Ishikawa (cell line): ENCODE data around the gene NUCB1.

ENCODE experiments used
- CEBPB ChIP-seq: IDR thresholded peaks from 2 replicates; pipeline ENCODE4 v1.6.1; 2012
- CREB1 ChIP-seq: IDR thresholded peaks from 2 replicates; pipeline ENCODE4 v1.6.1; 2012; ENCODE audit warnings: low read depth
- EGR1 ChIP-seq: IDR thresholded peaks from 2 replicates; pipeline ENCODE4 v1.6.1; 2012
- EP300 ChIP-seq: IDR thresholded peaks from 2 replicates; pipeline ENCODE4 v1.6.1; 2012; ENCODE audit warnings: borderline replicate concordance
- FOXM1 ChIP-seq: IDR thresholded peaks from 2 replicates; pipeline ENCODE4 v1.6.1; 2012; ENCODE audit warnings: low read depth, borderline replicate concordance
- MAX ChIP-seq: IDR thresholded peaks from 2 replicates; pipeline ENCODE4 v1.6.1; 2012
- NFIC ChIP-seq: IDR thresholded peaks from 2 replicates; pipeline ENCODE4 v1.6.1; 2012
- RAD21 ChIP-seq: IDR thresholded peaks from 2 replicates; pipeline ENCODE4 v1.6.1; 2012; ENCODE audit warnings: low read depth
- TAF1 ChIP-seq: IDR thresholded peaks from 2 replicates; pipeline ENCODE4 v1.6.1; 2012; ENCODE audit warnings: low read depth, mild to moderate bottlenecking
- TCF12 ChIP-seq: IDR thresholded peaks from 2 replicates; pipeline ENCODE4 v1.6.1; 2012; ENCODE audit warnings: low read depth
- TEAD4 ChIP-seq: IDR thresholded peaks from 2 replicates; pipeline ENCODE4 v1.6.1; 2012
- USF1 ChIP-seq: IDR thresholded peaks from 2 replicates; pipeline ENCODE4 v1.6.1; 2012
- YY1 ChIP-seq: IDR thresholded peaks from 2 replicates; pipeline ENCODE4 v1.6.1; 2012; ENCODE audit warnings: low read depth
- ZBTB7A ChIP-seq: IDR thresholded peaks from 2 replicates; pipeline ENCODE4 v1.6.1; 2012; ENCODE audit warnings: low read depth
- TF ChIP-seq, protein P1 (sequence below): IDR thresholded peaks from 2 replicates; pipeline ENCODE4 v1.6.1; 2012; ENCODE audit warnings: low read depth, mild to moderate bottlenecking

NUCB1 gene

GRCh38 chr19:48867123-48867745, 32.9 kb upstream of the NUCB1 start:
- no peak for TF ChIP-seq NFIC
- TF ChIP-seq EP300 = no peak
- no peak for TF ChIP-seq CREB1
- no peak for TF ChIP-seq MAX
- no peak for TF ChIP-seq FOXM1
- no peak for TF ChIP-seq USF1

DNA sequence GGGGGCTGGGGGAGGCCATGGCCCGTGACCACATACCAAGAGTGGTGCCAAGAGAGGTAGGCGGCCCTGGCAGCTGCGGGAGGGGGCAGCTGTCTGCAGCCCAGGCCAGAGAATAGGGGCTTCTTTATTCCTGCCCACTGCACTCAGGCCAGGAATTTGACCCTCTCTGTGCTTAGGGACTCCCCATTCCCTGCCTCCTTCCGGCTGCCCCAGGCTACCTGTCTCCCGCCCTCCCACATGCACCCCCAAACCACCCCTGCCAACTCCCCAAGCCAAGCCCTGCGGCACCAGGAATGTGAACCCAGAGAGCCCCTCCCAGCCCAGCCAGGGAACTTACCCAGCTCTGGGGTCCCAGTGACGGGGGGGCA, 32.4 kb upstream of the NUCB1 start:
- TF ChIP-seq NFIC = no peak
- TF ChIP-seq CEBPB = no peak
- TF ChIP-seq, protein P1, sequence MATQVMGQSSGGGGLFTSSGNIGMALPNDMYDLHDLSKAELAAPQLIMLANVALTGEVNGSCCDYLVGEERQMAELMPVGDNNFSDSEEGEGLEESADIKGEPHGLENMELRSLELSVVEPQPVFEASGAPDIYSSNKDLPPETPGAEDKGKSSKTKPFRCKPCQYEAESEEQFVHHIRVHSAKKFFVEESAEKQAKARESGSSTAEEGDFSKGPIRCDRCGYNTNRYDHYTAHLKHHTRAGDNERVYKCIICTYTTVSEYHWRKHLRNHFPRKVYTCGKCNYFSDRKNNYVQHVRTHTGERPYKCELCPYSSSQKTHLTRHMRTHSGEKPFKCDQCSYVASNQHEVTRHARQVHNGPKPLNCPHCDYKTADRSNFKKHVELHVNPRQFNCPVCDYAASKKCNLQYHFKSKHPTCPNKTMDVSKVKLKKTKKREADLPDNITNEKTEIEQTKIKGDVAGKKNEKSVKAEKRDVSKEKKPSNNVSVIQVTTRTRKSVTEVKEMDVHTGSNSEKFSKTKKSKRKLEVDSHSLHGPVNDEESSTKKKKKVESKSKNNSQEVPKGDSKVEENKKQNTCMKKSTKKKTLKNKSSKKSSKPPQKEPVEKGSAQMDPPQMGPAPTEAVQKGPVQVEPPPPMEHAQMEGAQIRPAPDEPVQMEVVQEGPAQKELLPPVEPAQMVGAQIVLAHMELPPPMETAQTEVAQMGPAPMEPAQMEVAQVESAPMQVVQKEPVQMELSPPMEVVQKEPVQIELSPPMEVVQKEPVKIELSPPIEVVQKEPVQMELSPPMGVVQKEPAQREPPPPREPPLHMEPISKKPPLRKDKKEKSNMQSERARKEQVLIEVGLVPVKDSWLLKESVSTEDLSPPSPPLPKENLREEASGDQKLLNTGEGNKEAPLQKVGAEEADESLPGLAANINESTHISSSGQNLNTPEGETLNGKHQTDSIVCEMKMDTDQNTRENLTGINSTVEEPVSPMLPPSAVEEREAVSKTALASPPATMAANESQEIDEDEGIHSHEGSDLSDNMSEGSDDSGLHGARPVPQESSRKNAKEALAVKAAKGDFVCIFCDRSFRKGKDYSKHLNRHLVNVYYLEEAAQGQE = no peak
- TF ChIP-seq USF1 = no peak
- TF ChIP-seq FOXM1 = no peak
- no peak for TF ChIP-seq YY1
- no peak for TF ChIP-seq CREB1
- no peak for TF ChIP-seq EGR1
- TF ChIP-seq TEAD4 = no peak
- no peak for TF ChIP-seq TCF12
- no peak for TF ChIP-seq EP300
- TF ChIP-seq MAX = no peak
- TF ChIP-seq ZBTB7A = no peak
- no peak for TF ChIP-seq RAD21
- no peak for TF ChIP-seq TAF1

DNA sequence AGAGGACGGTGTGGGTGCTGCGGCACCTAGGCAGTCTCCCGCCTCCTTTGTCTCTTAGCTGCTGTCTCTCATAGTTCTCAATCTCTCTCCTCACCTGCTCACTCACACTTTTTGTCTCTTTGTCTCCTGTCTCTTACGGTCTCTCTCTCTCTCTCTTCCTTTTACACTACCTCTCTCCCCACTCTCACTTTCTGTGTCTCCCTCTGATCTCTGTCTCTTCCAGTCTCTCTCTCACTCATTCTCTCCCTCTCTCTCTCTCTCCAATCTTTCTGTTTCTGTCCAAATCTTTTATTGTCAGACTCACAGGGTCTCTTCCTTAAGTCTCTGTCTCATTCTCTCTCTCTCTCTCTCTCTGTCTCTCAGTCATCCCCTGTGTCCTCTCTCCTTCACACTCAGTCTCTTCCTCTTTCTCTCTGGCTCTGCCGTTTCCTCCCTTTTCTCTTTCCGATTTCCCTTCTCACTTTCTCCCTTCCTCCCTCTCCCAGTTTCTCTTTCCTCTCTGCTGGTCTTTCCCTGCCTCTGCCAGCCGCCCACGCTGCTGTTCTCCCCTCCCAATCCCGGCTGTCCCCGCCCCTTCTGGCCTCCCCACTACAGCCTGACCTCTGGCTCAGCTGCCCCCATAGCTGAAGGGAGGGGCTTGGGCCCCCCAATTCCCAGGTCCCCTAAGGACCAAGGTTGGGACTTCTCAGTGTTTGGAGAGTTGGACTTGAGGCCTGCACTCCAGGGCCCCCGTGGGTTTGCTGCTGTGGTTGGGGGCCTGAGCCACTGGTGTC, 31.8 kb upstream of the NUCB1 start, which contains the start of gene PLEKHA4:
PLEKHA4 (minus strand) TSS at position 504 of the 773 bp plus-strand sequence. CDS start 997 bp downstream, outside the sequence.
- TF ChIP-seq EP300 = no peak
- TF ChIP-seq ZBTB7A = 0 out of 2 replicates have a peak, but pooled peaks have one; percentile 22
- TF ChIP-seq EGR1 = peak; percentile 97

DNA sequence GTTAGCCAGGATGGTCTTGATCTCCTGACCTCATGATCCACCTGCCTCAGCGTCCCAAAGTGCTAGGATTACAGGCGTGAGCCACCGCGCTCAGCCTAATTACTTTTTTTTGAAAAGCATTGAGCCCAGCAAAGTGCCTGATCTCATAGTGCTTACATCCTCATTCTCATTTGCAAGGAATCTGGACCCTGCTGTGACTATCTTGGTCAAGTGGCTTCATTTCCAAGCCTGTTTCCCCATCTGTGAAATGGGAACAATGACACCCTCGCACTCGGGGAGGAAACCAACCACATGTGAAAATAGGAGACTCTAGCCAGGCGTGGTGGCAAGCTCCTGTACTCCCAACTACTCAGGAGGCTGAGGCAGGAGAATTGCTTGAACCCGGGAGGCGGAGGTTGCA, 30.1 kb upstream of the NUCB1 start:
- no peak for TF ChIP-seq ZBTB7A
- TF ChIP-seq EGR1 = no peak

GRCh38 chr19:48872182-48872883, 27.8 kb upstream of the NUCB1 start, which contains the start of gene PPP1R15A:
Gene PPP1R15A (plus strand): TSS chr19:48872421. CDS start chr19:48873234, 813 bp downstream.
- TF ChIP-seq NFIC (no peak), MAX (no peak; the same call in none of the 2 replicates), TEAD4 (no peak), ZBTB7A (peak; percentile 58; the same call in 1 of the 2 replicates), CREB1 (peak; percentile 76), YY1 (peak; percentile 71; the same call in 1 of the 2 replicates), EP300 (no peak), EGR1 (no peak), USF1 (no peak), TCF12 (0 out of 2 replicates have a peak, but pooled peaks have one; percentile 19), CEBPB (no peak), TAF1 (peak; percentile 58; the same call in 1 of the 2 replicates), FOXM1 (no peak), RAD21 (no peak)
- TF ChIP-seq, protein P1 = no peak
